BLaER1 treated with 17β-estradiol and CSF1 and Interleukin-3, amounts not matched to agents 10 nM and 100 nM (cell line): ENCODE results near the gene PSMD14.
"Not testable (repeated sequence)": the region's sequence is repeated elsewhere in the genome, so short reads cannot be mapped to it uniquely, and the experiment has no call there.

Experiments used
- H3K27ac ChIP-seq, 11 experiments: shearing (Covaris generic); formaldehyde crosslinking; 2 replicates each; pipeline ENCODE4 v1.8.1; 2022
- H3K27me3 ChIP-seq, 11 experiments: shearing (Covaris generic); formaldehyde crosslinking; 2 replicates each; pipeline ENCODE4 v1.8.1; 2022
- H3K36me3 ChIP-seq, 11 experiments: shearing (Covaris generic); formaldehyde crosslinking; 2 replicates each; pipeline ENCODE4 v1.8.1; 2022
- H3K4me1 ChIP-seq, 10 experiments: shearing (Covaris generic); formaldehyde crosslinking; 2 replicates each; pipeline ENCODE4 v1.8.1; 2022
- H3K4me2 ChIP-seq, 11 experiments: shearing (Covaris generic); formaldehyde crosslinking; 2 replicates each; pipeline ENCODE4 v1.8.1; 2022
- H3K4me3 ChIP-seq, 10 experiments: shearing (Covaris generic); formaldehyde crosslinking; 2 replicates each; pipeline ENCODE4 v1.8.1; 2022
- H3K9ac ChIP-seq, 11 experiments: shearing (Covaris generic); formaldehyde crosslinking; 2 replicates each; pipeline ENCODE4 v1.8.1; 2022
- H3K9me3 ChIP-seq, 11 experiments: shearing (Covaris generic); formaldehyde crosslinking; replicated peaks in 1 of 11; 2 replicates each; pipeline ENCODE4 v1.8.1; 2022
- H4K20me1 ChIP-seq, 11 experiments: shearing (Covaris generic); formaldehyde crosslinking; 2 replicates each; pipeline ENCODE4 v1.8.1; 2022
- Cebpa-rat ChIP-seq, 11 experiments: shearing (Covaris generic); IDR thresholded peaks; 2 replicates each; pipeline ENCODE4 v1.8.1; 2022

The PSMD14 gene

DNA sequence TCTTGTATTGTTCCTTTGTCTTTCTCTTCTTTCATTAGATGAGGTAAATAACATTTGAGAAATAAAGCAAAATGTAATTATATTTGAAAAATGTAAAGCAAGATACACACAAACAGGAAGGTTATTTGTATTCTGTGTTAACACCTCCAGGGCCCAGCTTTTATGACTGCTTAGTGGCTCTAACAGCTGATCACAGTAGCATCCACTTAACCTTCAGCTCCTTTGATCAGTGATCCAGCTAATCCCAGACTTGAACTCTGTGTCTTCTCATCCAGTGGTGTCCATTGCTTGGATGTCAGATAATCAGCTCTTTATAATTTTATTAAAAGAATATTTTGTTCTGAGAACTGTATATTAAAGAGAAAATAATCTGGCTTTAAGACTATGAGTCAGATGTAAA is 44.5 kb downstream of the PSMD14 start:
- Histone ChIP-seq H3K36me3 (peaks cover 15 to 46% (median 34%) of the 10 kb centered on the region in 11 experiments; a peak in 21 of 22 replicates), H3K4me2 (no peak overlapping the region), H3K27ac (no peak overlapping the region), H3K9me3 (peaks cover 0 to 17% (median 0%) of the 10 kb centered on the region in 11 experiments; a peak in 5 of 22 replicates), H4K20me1 (peaks cover 0 to 95% (median 65%) of the 10 kb centered on the region in 11 experiments; a peak in 17 of 22 replicates), H3K4me1 (peaks cover 0 to 9% (median 0%) of the 10 kb centered on the region in 10 experiments; a peak in 2 of 20 replicates), H3K9ac (no peak overlapping the region), H3K4me3 (no peak overlapping the region), H3K27me3 (no peaks in the 10 kb centered on the region)
- no peak for TF ChIP-seq Cebpa-rat (IDR thresholded peaks at IDR 0.05)

DNA sequence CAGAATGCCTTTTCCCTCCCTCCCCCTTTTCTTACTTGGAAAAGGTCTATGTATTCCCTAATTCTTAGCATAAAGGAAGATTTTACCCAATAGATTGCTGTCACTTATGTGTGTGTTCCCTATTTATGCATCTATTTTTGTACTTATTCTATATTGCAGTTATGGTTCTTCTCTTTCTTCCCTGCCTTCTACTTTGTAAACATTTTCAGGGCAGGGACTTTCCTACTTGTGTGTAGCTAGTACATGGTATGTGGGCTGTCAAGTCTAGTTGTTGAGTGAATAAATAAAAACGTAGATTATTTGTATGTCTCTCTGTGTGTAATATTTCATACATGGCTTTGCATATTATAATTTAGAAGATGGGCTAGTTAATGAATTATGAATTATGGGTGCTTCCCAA is 45.3 kb downstream of the PSMD14 start:
- Histone ChIP-seq H3K4me3 (no peak overlapping the region), H3K9me3 (peaks cover 3 to 16% (median 7%) of the 10 kb centered on the region in 11 experiments; a peak in 20 of 22 replicates), H3K27me3 (no peaks in the 10 kb centered on the region), H4K20me1 (peaks cover 0 to 90% (median 69%) of the 10 kb centered on the region in 11 experiments; a peak in 17 of 22 replicates), H3K9ac (no peak overlapping the region), H3K36me3 (peaks cover 13 to 46% (median 30%) of the 10 kb centered on the region in 11 experiments; a peak in 21 of 22 replicates), H3K4me2 (no peak overlapping the region), H3K4me1 (peaks cover 0 to 9% (median 0%) of the 10 kb centered on the region in 10 experiments; a peak in 2 of 20 replicates), H3K27ac (no peak overlapping the region)
- no peak for TF ChIP-seq Cebpa-rat (IDR thresholded peaks at IDR 0.05)

DNA sequence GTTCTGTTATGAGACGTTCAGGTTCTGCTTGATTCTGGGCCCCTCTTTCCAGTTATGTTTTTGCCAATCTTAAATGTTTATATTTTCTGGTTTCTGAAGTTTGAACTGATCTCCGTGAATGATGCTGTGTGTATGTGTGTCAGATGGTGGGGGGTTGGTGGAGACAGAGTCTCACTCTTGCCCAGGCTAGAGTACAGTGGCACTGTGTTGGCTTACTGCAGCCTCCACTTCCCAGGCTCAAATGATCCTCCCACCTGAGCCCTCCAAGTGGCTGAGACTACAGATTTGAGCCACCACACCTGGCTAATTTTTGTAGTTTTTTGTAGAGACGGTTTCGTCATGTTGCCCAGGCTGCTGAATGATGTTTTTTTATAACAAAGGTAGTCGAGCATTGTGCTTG is 45.9 kb downstream of the PSMD14 start:
- TF ChIP-seq Cebpa-rat (IDR thresholded peaks at IDR 0.05), result no peak
- no peak overlapping the region for H3K27ac ChIP-seq
- peaks cover 0 to 9% (median 0%) of the 10 kb centered on the region in 10 experiments; a peak in 2 of 20 replicates for H3K4me1 ChIP-seq
- no peak overlapping the region for H3K9ac ChIP-seq
- H3K4me2 ChIP-seq, result no peak overlapping the region
- H3K4me3 ChIP-seq, result no peak overlapping the region
- H4K20me1 ChIP-seq, result peaks cover 0 to 90% (median 68%) of the 10 kb centered on the region in 11 experiments; a peak in 17 of 22 replicates
- peaks cover 6 to 19% (median 9%) of the 10 kb centered on the region in 11 experiments; a peak in 20 of 22 replicates for H3K9me3 ChIP-seq
- H3K36me3 ChIP-seq, result peaks cover 13 to 46% (median 30%) of the 10 kb centered on the region in 11 experiments
- no peaks in the 10 kb centered on the region for H3K27me3 ChIP-seq

DNA sequence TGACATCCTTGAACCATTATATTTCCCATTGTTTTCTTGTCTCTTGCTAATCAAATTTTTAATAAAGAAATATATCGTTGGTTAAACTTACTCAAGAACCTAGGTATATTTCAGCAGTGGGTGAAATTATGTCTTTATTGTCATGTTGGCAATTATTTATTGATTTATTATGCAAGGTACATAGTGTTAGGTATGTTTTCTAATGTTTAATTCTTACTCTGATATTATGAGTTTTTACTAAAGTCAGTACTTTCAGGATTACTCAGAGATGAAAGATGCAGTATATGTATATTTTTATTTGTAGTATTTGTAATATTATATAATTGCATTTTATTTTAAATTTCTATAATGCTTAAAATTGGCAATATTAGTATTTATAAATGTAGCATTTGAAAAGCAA is 46.9 kb downstream of the PSMD14 start:
- Histone ChIP-seq H3K4me2 (no peak overlapping the region), H4K20me1 (peaks cover 0 to 85% (median 61%) of the 10 kb centered on the region in 11 experiments; a peak in 17 of 22 replicates), H3K4me1 (peaks cover 0 to 9% (median 0%) of the 10 kb centered on the region in 10 experiments; a peak in 2 of 20 replicates), H3K36me3 (peaks cover 21 to 47% (median 34%) of the 10 kb centered on the region in 11 experiments), H3K27ac (no peak overlapping the region), H3K9me3 (peaks cover 13 to 29% (median 19%) of the 10 kb centered on the region in 11 experiments), H3K4me3 (no peak overlapping the region), H3K9ac (no peak overlapping the region), H3K27me3 (no peaks in the 10 kb centered on the region)
- no peak for TF ChIP-seq Cebpa-rat (IDR thresholded peaks at IDR 0.05)

DNA sequence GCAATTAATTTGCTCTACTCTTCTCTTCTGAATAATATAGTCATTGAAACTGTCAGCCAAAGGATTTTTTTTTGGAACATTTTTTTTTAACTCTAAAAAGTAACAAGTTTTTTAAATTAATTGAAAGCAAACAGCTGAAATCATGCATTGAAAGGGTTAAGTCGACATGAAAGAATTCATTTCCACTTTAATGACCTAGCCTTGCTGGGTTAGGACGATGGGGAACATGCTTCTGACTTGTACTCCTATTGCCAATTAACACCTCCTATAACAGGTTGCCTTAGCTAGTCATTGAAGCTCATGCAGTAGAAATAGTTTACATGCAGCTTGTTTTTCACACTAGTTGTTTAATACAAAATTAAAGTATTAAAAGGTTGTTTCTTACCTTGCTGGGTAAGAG is 47.8 kb downstream of the PSMD14 start:
- H3K9me3 ChIP-seq, result peaks cover 22 to 34% (median 28%) of the 10 kb centered on the region in 11 experiments
- H3K9ac ChIP-seq, result no peak overlapping the region
- no peak overlapping the region for H3K4me3 ChIP-seq
- no peak overlapping the region for H3K27ac ChIP-seq
- peaks cover 0 to 9% (median 0%) of the 10 kb centered on the region in 10 experiments; a peak in 2 of 20 replicates for H3K4me1 ChIP-seq
- no peaks in the 10 kb centered on the region for H3K27me3 ChIP-seq
- TF ChIP-seq Cebpa-rat (IDR thresholded peaks at IDR 0.05), result no peak
- peaks cover 0 to 78% (median 55%) of the 10 kb centered on the region in 11 experiments; a peak in 17 of 22 replicates for H4K20me1 ChIP-seq
- no peak overlapping the region for H3K4me2 ChIP-seq
- H3K36me3 ChIP-seq, result peaks cover 28 to 55% (median 40%) of the 10 kb centered on the region in 11 experiments

DNA sequence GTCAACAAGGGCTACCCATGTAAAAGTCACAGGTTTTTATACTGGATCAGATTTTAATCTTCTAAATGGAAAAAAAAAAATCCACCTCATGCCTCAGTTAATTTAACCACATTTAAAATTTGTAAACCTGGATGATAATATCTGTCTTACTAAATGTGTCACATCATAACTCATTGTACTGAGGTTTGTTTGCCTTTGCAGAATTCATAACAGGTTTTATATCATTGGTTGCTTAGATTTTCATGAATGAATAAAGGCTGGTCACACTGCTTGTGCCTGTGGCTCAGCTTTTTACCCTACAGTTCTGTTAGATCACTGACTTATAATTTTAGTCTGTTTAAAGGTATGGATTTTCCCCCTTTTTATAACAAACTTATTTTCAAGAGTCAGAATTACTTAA is 48.9 kb downstream of the PSMD14 start:
- H3K9me3 ChIP-seq, result peaks cover 33 to 43% (median 39%) of the 10 kb centered on the region in 11 experiments
- H3K4me3 ChIP-seq, result no peak overlapping the region
- peaks cover 0 to 9% (median 0%) of the 10 kb centered on the region in 10 experiments; a peak in 1 of 20 replicates for H3K4me1 ChIP-seq
- no peak overlapping the region for H3K9ac ChIP-seq
- TF ChIP-seq Cebpa-rat (IDR thresholded peaks at IDR 0.05), result no peak
- H4K20me1 ChIP-seq, result peaks cover 0 to 67% (median 43%) of the 10 kb centered on the region in 11 experiments; a peak in 17 of 22 replicates
- no peak overlapping the region for H3K4me2 ChIP-seq
- H3K36me3 ChIP-seq, result peaks cover 37 to 59% (median 42%) of the 10 kb centered on the region in 11 experiments
- no peaks in the 10 kb centered on the region for H3K27me3 ChIP-seq
- H3K27ac ChIP-seq, result no peak overlapping the region

DNA sequence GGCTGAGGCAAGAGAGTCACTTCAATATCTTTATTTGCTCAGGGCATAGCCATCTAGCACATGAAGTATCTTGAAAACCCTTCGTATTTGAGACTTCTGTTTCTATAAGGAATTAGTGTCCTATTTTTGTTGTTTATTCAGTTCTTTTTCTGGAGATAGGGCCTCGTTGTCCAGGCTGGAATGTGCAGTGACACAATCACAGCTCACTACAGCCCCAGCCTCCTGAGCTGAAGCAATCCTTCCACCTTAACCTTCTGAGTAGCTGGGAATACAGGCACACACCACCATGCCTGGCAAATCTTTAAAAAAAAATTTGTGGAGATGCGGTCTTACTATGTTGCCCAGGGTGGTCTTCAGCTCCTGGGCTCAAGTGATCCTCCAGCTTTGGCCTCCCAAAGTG is 50.6 kb downstream of the PSMD14 start:
- Histone ChIP-seq H3K36me3 (peaks cover 47 to 74% (median 60%) of the 10 kb centered on the region in 11 experiments), H3K4me2 (no peak overlapping the region), H3K27ac (no peak overlapping the region), H4K20me1 (peaks cover 4 to 54% (median 27%) of the 10 kb centered on the region in 11 experiments; a peak in 18 of 22 replicates), H3K4me1 (peaks cover 0 to 5% (median 2%) of the 10 kb centered on the region in 10 experiments; a peak in 7 of 20 replicates), H3K9ac (no peak overlapping the region), H3K9me3 (peaks cover 44 to 59% (median 56%) of the 10 kb centered on the region in 11 experiments), H3K4me3 (no peak overlapping the region), H3K27me3 (no peaks in the 10 kb centered on the region)
- TF ChIP-seq Cebpa-rat (IDR thresholded peaks at IDR 0.05), result no peak

DNA sequence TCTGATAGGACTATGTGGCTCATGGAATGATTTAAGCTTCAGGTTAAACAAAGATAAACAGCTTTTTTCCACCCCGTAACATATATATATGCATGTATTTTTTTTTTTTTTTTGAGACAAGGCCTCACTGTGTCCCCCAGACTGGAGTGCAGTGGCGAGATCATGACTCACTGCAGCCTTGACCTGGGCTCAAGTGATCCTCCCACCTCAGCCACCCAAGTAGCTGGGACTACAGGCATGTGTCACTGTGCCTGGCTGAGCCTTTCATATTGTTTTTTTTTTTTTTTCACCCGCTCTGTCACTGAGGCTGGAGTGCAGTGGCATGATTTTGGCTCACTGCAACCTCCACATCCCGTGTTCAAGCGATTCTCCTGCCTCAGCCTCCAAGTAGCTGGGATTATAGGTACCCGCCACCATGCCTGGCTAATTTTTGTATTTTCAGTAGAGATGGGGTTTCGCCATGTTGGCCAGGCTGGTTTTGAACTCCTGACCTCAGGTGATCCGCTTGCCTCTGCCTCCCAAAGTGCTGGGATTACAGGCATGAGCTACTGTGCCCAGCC is 52.0 kb downstream of the PSMD14 start:
- H3K27me3 ChIP-seq, H3K4me2 ChIP-seq, H3K9ac ChIP-seq, H3K4me3 ChIP-seq, H3K27ac ChIP-seq: not testable (repeated sequence)
- peaks cover 7 to 17% (median 15%) of the 10 kb centered on the region in 10 experiments; a peak in 17 of 20 replicates for H3K4me1 ChIP-seq
- peaks cover 44 to 64% (median 59%) of the 10 kb centered on the region in 11 experiments for H3K9me3 ChIP-seq
- peaks cover 3 to 55% (median 18%) of the 10 kb centered on the region in 11 experiments; a peak in 14 of 22 replicates for H4K20me1 ChIP-seq
- H3K36me3 ChIP-seq, result peaks cover 40 to 80% (median 63%) of the 10 kb centered on the region in 11 experiments

DNA sequence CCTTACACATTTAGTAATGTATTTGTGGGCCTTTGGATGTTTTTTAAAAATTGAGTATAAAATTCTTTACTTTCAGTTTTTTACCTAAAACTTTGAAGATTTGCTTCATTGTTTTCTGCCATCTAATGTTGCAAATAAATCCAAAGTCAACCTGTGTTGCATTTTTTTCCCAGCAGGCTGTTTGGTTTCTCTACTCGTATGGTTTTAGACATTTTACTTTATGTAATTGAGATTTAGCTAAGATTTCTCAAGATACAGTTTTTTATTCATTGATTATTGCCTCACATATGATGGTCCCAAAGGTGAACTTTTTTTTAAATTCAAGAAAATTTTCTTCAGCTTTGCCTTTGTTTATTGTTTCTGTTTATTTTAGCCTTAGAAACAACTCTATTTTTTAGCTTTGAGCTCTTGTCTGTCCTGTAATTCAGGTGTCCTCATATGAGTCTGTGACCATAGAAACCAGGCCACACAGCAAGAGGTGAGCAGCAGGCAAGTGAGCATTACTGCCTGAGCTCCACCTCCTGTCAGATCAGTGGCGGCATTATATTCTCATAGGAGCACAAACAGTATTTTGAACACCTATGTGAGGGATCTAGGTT is 54.4 kb downstream of the PSMD14 start:
- Histone ChIP-seq H3K27ac (no peak overlapping the region), H3K9me3 (peaks cover 44 to 64% (median 59%) of the 10 kb centered on the region in 11 experiments), H3K27me3 (no peaks in the 10 kb centered on the region), H3K4me2 (no peak overlapping the region), H4K20me1 (peaks cover 5 to 56% (median 19%) of the 10 kb centered on the region in 11 experiments; a peak in 17 of 22 replicates), H3K36me3 (peaks cover 52 to 83% (median 74%) of the 10 kb centered on the region in 11 experiments), H3K4me1 (peaks cover 7 to 22% (median 15%) of the 10 kb centered on the region in 10 experiments; a peak in 17 of 20 replicates), H3K4me3 (no peak overlapping the region; a peak in 1 of 20 replicates), H3K9ac (no peak overlapping the region)
- TF ChIP-seq Cebpa-rat (IDR thresholded peaks at IDR 0.05), result no peak
